GM18867 (cell line): ENCODE results near the gene ANTXR2.
"Not testable (repeated sequence)": the region's sequence is repeated elsewhere in the genome, so short reads cannot be mapped to it uniquely, and the experiment has no call there.

Experiments used
- ATAC-seq: cut with Tn5 transposase; IDR thresholded peaks from one replicate; pipeline ENCODE4 v1.9.1; 2021; ENCODE audit warnings: mild to moderate bottlenecking, moderate library complexity; ENCODE audit not compliant: unreplicated experiment

The ANTXR2 gene

GRCh38 chr4:80072744-80073472 is at the start of gene ANTXR2:
TSS of gene ANTXR2 (minus strand) at chr4:80073229. CDS start at chr4:80072560, 669 bp downstream.
- peak; percentile 72 for ATAC-seq

DNA sequence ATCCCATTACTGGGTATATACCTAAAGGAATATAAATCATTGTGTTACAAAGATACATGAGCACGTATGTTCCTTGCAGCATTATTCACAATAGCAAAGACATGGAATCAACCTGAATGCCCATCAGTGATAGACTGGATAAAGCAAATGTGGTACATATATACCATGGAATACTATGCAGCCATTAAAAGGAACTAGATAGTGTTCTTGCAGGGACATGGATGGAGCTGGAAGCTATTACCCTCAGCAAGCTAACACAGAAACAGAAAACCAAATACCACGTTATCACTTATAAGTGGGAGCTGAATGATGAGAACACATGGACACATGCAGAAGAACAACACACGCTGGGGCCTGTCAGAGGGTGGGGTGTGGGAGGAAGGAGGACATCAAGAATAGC is 48.8 kb upstream of the ANTXR2 start:
- ATAC-seq, result not testable (repeated sequence)

GRCh38 chr4:80119620-80120019 is 46.6 kb upstream of the ANTXR2 start:
- ATAC-seq, result not testable (repeated sequence)

DNA sequence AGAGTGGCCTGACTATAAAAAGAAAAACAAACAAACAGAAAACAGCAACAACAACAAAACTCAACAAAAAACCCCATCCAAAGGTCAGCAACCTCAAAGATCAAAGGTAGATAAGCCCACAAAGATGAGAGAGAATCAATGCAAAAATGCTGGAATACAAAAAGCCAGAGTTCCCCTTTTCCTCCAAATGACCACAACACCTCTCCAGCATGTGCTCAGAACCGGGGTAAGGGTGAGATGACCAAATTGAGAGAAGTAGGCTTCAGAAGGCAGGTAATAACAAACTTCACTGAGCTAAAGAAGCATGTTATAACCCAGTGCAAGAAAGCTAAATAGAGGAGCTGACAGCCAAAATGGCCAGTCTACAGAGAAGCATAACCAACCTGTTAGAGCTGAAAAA is 43.5 kb upstream of the ANTXR2 start:
- no peak for ATAC-seq

- no peak for ATAC-seq
Measured at GRCh38 chr4:80115368-80116181, 42.5 kb upstream of the ANTXR2 start.

GRCh38 chr4:80114732-80115265 is 41.8 kb upstream of the ANTXR2 start:
- ATAC-seq, result no peak

DNA sequence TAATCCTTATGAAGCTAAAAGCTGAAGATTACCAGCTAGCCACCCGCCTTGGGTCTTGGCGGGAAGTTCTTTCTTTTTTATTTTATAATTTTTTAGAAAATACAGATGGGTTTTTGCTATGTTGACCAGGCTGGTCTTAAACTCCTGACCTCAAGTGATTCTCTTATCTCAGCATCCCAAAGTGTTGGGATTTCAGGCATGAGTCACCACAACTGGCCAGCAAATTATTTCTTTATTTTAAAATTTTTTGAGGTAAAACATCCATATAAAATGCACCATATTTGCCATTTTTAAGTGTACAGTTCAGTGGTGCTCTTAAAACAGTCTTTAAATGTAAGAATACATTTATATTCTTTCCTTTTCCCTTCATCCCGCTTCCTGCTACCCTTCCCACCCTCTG is 40.6 kb upstream of the ANTXR2 start:
- no peak for ATAC-seq

DNA sequence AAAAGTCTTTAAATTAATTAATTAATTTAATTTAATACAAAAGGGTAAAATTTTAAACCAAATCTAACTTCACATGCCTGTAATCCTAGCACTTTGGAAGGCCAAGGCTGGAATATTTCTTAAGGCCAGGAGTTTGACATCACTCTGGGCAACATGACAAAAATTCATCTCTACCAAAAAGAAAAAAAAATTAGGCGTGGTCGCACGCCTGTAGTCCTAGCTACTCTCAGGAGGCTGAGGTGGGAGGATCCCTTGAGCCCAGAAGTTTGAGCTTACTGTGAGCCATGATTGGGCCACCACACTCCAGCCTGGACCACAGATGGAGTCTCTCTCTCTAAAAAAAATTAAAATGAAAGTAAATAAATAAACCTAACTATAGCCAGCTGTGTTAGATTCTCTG is 39.2 kb upstream of the ANTXR2 start:
- ATAC-seq, result no peak

DNA sequence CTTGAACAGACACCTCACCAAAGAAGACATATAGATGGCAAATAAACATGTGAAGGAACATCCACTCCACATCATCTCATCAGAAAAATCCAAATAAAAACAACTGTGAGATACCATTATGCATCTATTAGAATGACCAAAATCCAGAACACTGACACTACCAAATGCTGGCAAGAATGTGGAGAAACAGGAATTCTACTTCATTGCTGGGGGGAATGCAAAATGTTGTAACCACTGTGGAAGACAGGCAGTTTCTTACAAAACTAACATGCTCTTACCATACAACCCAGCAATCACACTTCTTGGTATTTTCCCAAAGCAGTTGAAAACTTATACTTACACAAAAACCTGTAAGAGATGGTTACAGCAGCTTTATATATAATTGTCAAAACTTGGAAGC is 38.2 kb upstream of the ANTXR2 start:
- no peak for ATAC-seq

DNA sequence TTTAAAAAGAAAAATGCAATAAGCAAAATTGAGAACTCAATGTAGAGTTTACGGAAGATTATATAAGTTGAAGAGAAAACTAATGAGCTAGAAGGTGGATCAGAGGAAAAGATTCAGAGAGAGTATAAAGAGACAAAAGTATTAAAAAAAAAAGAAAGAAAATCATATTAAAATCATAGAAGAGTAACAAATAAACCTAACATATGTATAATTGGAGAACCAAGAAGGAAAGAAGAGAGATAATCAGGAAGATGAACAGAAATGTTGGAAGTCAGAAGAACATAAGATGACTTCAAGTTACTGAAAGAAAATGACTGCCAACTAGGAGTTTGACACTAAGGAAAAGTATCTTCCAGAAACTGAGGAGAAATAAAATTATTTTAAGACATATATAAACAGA is 34.3 kb upstream of the ANTXR2 start:
- ATAC-seq, result no peak

- ATAC-seq, result no peak
Measured at GRCh38 chr4:80104927-80105326, 31.9 kb upstream of the ANTXR2 start.

DNA sequence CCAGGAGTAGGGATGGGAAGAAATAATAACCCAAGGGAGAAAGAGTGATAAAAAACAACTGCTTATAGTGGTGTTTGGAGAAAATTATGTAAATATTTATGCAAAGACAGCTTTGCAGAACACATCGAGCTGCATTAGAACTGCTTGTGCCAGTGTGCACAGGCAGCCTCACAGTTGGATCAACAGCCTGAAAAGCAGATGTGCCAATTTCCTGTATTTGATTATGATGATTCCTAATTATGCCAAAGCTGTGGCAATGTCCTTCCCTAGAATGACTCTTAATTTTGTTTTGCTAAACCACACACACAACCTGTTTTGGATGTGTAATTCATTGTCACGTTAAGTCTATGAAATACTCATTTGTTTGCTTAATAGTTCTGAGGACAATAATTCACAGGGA is 30.6 kb upstream of the ANTXR2 start:
- no peak for ATAC-seq

DNA sequence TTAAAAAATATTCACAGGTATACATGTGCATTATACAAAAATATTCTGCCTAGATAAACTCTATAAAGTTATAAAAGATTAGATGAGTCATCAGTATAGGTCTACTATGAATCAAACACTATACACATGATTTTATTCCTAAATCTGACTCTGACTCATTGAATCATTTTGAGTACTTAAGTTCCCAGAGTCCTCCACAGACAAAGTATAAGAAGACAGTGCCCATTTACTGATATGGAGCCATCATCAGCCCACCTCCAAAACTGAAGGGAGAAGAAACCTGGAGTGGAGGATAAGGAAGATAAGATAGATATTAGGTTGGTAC is 28.7 kb upstream of the ANTXR2 start:
- ATAC-seq, result no peak

GRCh38 chr4:80101071-80101791 is 28.2 kb upstream of the ANTXR2 start:
- no peak for ATAC-seq

DNA sequence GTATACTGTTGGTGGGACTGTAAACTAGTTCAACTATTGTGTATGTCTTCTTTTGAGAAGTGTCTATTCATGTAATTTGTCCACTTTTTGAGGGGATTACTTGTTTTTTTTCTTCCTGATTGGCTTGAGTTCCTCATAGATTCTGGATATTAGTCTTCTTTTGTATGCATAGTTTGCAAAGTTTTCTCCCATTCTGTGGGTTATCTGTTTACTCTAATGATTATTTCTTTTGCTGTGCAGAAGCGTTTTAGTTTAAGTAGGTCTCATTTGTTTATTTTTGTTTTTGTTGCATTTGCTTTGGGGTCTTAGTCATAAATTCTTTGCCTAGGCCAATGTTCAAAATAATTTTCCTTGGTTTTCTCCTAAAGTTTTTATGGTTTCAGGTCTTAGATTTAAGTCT is 26.6 kb upstream of the ANTXR2 start:
- ATAC-seq, result no peak

DNA sequence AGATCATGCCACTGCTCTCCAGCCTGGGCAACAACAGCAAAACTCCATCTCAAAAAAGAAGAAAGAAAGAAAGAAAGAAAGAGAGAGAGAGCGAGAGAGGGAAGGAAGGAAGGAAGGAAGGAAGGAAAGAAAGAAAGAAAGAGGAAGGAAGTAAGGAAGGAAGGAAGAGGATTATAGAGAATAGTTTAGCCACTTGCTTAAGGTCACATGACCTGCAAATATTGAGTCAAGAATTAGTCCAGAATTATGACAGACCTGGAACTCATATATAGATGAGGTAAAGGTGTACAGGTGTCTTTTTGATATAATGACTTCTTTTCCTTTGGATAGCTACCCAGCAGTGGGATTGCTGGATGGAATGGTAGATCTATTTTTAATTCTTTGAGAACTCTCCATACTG is 25.6 kb upstream of the ANTXR2 start:
- no peak for ATAC-seq

- ATAC-seq, result no peak
Measured at GRCh38 chr4:80097400-80098177, 24.6 kb upstream of the ANTXR2 start.

DNA sequence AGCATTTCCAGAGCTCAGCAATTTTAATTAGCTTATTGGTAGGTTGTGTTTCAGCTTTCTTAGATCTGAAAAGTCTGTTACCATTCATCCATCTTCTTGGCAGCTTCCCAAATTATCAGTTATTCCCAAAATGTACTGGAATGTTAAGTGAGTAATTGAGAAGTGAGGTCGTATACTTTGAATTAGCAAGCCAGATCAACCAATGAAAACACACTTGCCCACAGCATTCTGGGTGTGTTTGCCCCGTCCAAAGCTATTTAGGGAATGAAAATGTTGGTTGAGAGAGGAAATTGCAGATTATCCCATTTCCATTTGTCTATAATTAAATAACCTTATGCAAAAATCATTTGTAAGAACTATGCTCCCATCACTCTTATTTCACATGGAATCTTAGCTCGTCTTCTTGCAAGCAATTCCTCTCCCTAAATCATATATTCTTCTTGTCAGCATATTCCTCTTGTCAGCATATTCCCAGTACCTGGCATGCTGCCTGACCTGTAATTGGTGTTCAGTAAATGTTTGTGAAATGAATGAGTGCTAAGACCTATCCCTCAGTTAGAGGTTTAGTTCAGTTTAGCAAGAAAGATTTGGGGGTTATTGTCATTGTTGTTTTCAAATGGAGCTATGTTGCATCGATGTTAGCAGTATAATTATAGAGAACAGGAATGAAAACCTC is 23.3 kb upstream of the ANTXR2 start:
- ATAC-seq, result no peak

DNA sequence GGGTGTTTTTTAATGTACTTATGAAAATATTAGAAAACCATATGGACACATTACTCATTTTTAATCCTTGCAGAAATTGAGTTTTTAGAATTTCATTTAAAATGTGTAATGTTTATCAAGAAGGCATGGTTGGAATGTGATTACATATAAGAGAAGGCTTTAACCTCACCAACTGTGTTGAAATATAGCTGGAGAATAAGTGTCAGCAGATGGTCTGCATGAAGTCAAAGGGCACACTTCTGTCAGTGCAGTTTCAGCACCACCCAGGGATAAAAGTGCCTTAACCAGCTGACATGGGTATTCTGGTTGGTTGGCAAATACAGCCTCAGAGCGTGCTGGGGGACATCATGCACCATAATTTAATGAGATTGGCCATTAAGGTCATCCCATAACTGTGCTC is 21.2 kb upstream of the ANTXR2 start:
- ATAC-seq, result no peak

GRCh38 chr4:80093563-80093962 is 20.5 kb upstream of the ANTXR2 start:
- no peak for ATAC-seq
